A549 (cell line): ENCODE data around the gene CACNG6. TPM values are rescaled to one million over a fixed set of nuclear protein-coding genes. Genes with fewer than 3 reads are reported as not detected.

ENCODE experiments used
- ATAC-seq, 2 experiments: fragments of 200-7000 bp in 1 of 2; fragments of >200 bp in 1 of 2; cut with Nextera tagmentation in 1 of 2; cut with Tn5 transposase in 1 of 2; 3 replicates each; pipeline versions ENCODE4 v1.8.0 to v1.9.1; 2018 to 2020; ENCODE audit warnings: mild to moderate bottlenecking in 1 of 2, moderate library complexity in 1 of 2
- CTCF ChIA-PET: fragments of 300-600 bp; sonication (Branson Sonifier 250); formaldehyde crosslinking; extraction: SDS; loops from one replicate; lab custom pipeline; 2021; ENCODE audit warnings: antibody characterized with exemption, inconsistent platforms; lab: Yijun Ruan, JAX
- POLR2A ChIA-PET: fragments of 350-600 bp; formaldehyde crosslinking; extraction: SDS; loops from one replicate; lab custom pipeline; 2021; ENCODE audit warnings: antibody characterized with exemption, inconsistent platforms; lab: Yijun Ruan, JAX
- DNase-seq, 2 experiments: peaks; one replicate each; pipeline versions ENCODE4 v3.0.0 to v3.0.0-alpha.2; 2011 to 2016; ENCODE audit warnings: low read depth in 1 of 2, low spot score in 1 of 2
- FAIRE-seq: peaks from 2 replicates; lab custom pipeline; 2011; peaks lifted over from hg19 to GRCh38; lab: Jason Lieb, UNC
- H3K27ac ChIP-seq, 2 experiments: fragments of >200 bp; sonication (Bioruptor Twin); formaldehyde crosslinking; 3 replicates each; pipeline ENCODE4 v1.5.1; 2016 to 2017
- H3K4me1 ChIP-seq: fragments of >200 bp; sonication (Bioruptor Twin); formaldehyde crosslinking; 3 replicates; pipeline ENCODE4 v1.6.1; 2016
- H3K4me2 ChIP-seq: fragments of >200 bp; sonication (Bioruptor Twin); formaldehyde crosslinking; 3 replicates; pipeline ENCODE4 v1.6.1; 2016
- H3K4me3 ChIP-seq: fragments of >200 bp; sonication (Bioruptor Twin); formaldehyde crosslinking; 3 replicates; pipeline ENCODE4 v1.5.1; 2016
- H3K9me3 ChIP-seq: fragments of >200 bp; sonication (Bioruptor Twin); formaldehyde crosslinking; 3 replicates; pipeline ENCODE4 v1.6.1; 2016
- CHD4 ChIP-seq: fragments of 200-600 bp; sonication (generic); IDR thresholded peaks from 2 replicates; pipeline ENCODE4 v1.6.1; 2016; ENCODE audit warnings: antibody characterized with exemption, mild to moderate bottlenecking, borderline replicate concordance
- E2F6 ChIP-seq: IDR thresholded peaks from 2 replicates; pipeline ENCODE4 v1.6.1; 2012; ENCODE audit warnings: low read depth, borderline replicate concordance
- EP300 ChIP-seq, 2 experiments: fragments of >200 bp; sonication (Bioruptor Twin); formaldehyde crosslinking; IDR thresholded peaks; 2 replicates in 1 of 2; 3 replicates in 1 of 2; pipeline ENCODE4 v1.6.1; 2016 to 2017
- ESRRA ChIP-seq: fragments of 150-350 bp; IDR thresholded peaks from 2 replicates; pipeline ENCODE4 v1.6.1; 2014; ENCODE audit warnings: mild to moderate bottlenecking, low read length, borderline replicate concordance
- HDAC2 ChIP-seq: fragments of 200-600 bp; sonication (generic); IDR thresholded peaks from 2 replicates; pipeline ENCODE4 v1.6.1; 2016
- HMGXB4 ChIP-seq: fragments of 250-450 bp; sonication (Bioruptor Pico); IDR thresholded peaks from 2 replicates; pipeline ENCODE4 v1.5.0; 2021; ENCODE audit warnings: mild to moderate bottlenecking, moderate library complexity, borderline replicate concordance
- HOXA7 ChIP-seq: fragments of 250-450 bp; sonication (Bioruptor Pico); IDR thresholded peaks from 2 replicates; pipeline ENCODE4 v1.5.0; 2020; ENCODE audit warnings: mild to moderate bottlenecking, moderate library complexity
- HOXB13 ChIP-seq: fragments of 250-450 bp; sonication (Bioruptor Pico); IDR thresholded peaks from 2 replicates; pipeline ENCODE4 v1.5.0; 2020; ENCODE audit warnings: low read depth, mild to moderate bottlenecking, moderate library complexity
- JUN ChIP-seq, 2 experiments: fragments of >200 bp; sonication (Bioruptor Twin); formaldehyde crosslinking; IDR thresholded peaks; 2 replicates in 1 of 2; 3 replicates in 1 of 2; pipeline ENCODE4 v1.6.1; 2016 to 2017
- KDM1A ChIP-seq: fragments of 200-600 bp; sonication (generic); IDR thresholded peaks from 2 replicates; pipeline ENCODE4 v1.6.1; 2016; ENCODE audit warnings: low read depth, mild to moderate bottlenecking
- MAZ ChIP-seq: fragments of 150-350 bp; IDR thresholded peaks from 2 replicates; pipeline ENCODE4 v1.6.1; 2014; ENCODE audit warnings: antibody characterized with exemption, low read depth, low read length, borderline replicate concordance
- PBX3 ChIP-seq: IDR thresholded peaks from 2 replicates; pipeline ENCODE4 v1.6.1; 2012
- PHF8 ChIP-seq: fragments of 200-600 bp; sonication (generic); IDR thresholded peaks from 2 replicates; pipeline ENCODE4 v1.6.1; 2016; ENCODE audit warnings: low read depth, mild to moderate bottlenecking, antibody characterized with exemption, moderate library complexity, borderline replicate concordance
- POLR2A ChIP-seq: IDR thresholded peaks from 2 replicates; pipeline ENCODE4 v1.6.1; 2012; ENCODE audit warnings: mild to moderate bottlenecking, low read length
- SMC3 ChIP-seq: fragments of >200 bp; sonication (Bioruptor Twin); formaldehyde crosslinking; IDR thresholded peaks from 3 replicates; pipeline ENCODE4 v1.6.1; 2018; ENCODE audit warnings: inconsistent platforms
- TP53 ChIP-seq: fragments of 250-450 bp; sonication (Bioruptor Pico); IDR thresholded peaks from 2 replicates; pipeline ENCODE4 v1.5.0; 2021; ENCODE audit warnings: mild to moderate bottlenecking, moderate library complexity
- ZSCAN20 ChIP-seq: fragments of 250-450 bp; sonication (Bioruptor Pico); IDR thresholded peaks from 2 replicates; pipeline ENCODE4 v1.8.0; 2022; ENCODE audit warnings: mild to moderate bottlenecking, moderate library complexity
- WGBS: methylation state at CpG from one replicate; pipeline ENCODE4 v1.1.6; 2017; ENCODE audit errors: missing lambda C conversion rate; 5-methylcytosine and 5-hydroxymethylcytosine counted together
- polyA plus RNA-seq, 4 experiments: library from polyadenylated mRNA; depleted of rRNA in 3 of 4; stranded (reverse); fragments of >200 nt; fragmentation: RNase III in 1 of 4; extraction: RNeasy Plus Mini Kit Qiagen cat#74134 plus additional on column Dnase treatment in 1 of 4; gene quantifications; 2 replicates in 3 of 4; 3 replicates in 1 of 4; pipeline ENCODE4 v1.2.3, GENCODE V29; 2011 to 2017

The CACNG6 gene
- polyA plus RNA-seq, 2 of the 4 experiments (the other 2 are of a cell fraction) = 7.3 to 16.2 TPM

GRCh38 chr19:53982611-53983010, 8.8 kb upstream of the CACNG6 start:
- peak overlapping the region; percentile 69 for H3K4me3 ChIP-seq

GRCh38 chr19:53983457-53984289, 7.8 kb upstream of the CACNG6 start:
- POLR2A ChIA-PET = no interaction called here
- no peak for FAIRE-seq
- CTCF ChIA-PET = interaction anchor here (0.6 to 2.8 kb wide), 3 partner anchors 41 to 141 kb away, joined by 3 to 22 read pairs (median 3); no protein-coding TSS in a partner anchor
- WGBS = 92% methylated on average over 24 of the region's 24 CpGs
- no peak overlapping the region for H3K4me3 ChIP-seq
- H3K27ac ChIP-seq = peak overlapping the region in 1 of 2 experiments; percentile 97; a peak in 3 of 6 replicates
- TF ChIP-seq ZSCAN20 (CRISPR knock-in tag) (no peak), POLR2A (peak; percentile 4; the same call in 1 of the 2 replicates), PHF8 (no peak), E2F6 (no peak), HMGXB4 (no peak), TP53 (peak; percentile 60; the same call in 1 of the 2 replicates), PBX3 (0 out of 2 replicates have a peak, but pooled peaks have one; percentile 60), HDAC2 (no peak; the same call in 1 of the 2 replicates), HOXA7 (peak; percentile 67; the same call in 1 of the 2 replicates), CHD4 (0 out of 2 replicates have a peak, but pooled peaks have one; percentile 41), ESRRA (no peak), KDM1A (peak; percentile 70; the same call in 1 of the 2 replicates), HOXB13 (CRISPR knock-in tag) (no peak)
- H3K9me3 ChIP-seq = no peaks in the 10 kb centered on the region
- DNase-seq = no peak
- H3K4me1 ChIP-seq = peaks cover 22% of the 10 kb centered on the region
- H3K4me2 ChIP-seq = peak overlapping the region; percentile 84
- no peak for ATAC-seq

More at GRCh38 chr19:53982611-53983010, 8.8 kb upstream of the CACNG6 start:
- ATAC-seq = no peak
- H3K9me3 ChIP-seq = no peaks in the 10 kb centered on the region
- DNase-seq = peak; percentile 64 to 79
- no CpG with 5 or more reads among the region's 61 CpGs for WGBS
- FAIRE-seq = no peak
- TF ChIP-seq MAZ = no peak
- TF ChIP-seq JUN (IDR thresholded peaks at IDR 0.05) = 0 out of 5 replicates have a peak, but pooled peaks of 1 of the 2 experiments have one; percentile 50
- TF ChIP-seq SMC3 = peak; percentile 32; the same call in 2 of the 3 replicates
- CTCF ChIA-PET = interaction anchor here (0.6 to 3.1 kb wide), 3 partner anchors 41 to 114 kb away, joined by 3 to 59 read pairs (median 14); no protein-coding TSS in a partner anchor
- H3K27ac ChIP-seq = peak overlapping the region; percentile 84 to 97
- POLR2A ChIA-PET = no interaction called here
- peaks cover 22% of the 10 kb centered on the region for H3K4me1 ChIP-seq
- H3K4me2 ChIP-seq = peak overlapping the region; percentile 84

GRCh38 chr19:53985863-53986262, 5.6 kb upstream of the CACNG6 start:
- DNase-seq = no peak
- no peak for ATAC-seq
- TF ChIP-seq PBX3 = peak; percentile 13; the same call in 1 of the 2 replicates
- TF ChIP-seq EP300 (IDR thresholded peaks at IDR 0.05) = no peak
- POLR2A ChIA-PET = no interaction called here
- 86% methylated on average over 6 of the region's 6 CpGs for WGBS
- FAIRE-seq = no peak
- peak overlapping the region in 1 of 2 experiments; percentile 97; a peak in 4 of 6 replicates for H3K27ac ChIP-seq
- H3K4me2 ChIP-seq = no peak overlapping the region
- H3K9me3 ChIP-seq = no peaks in the 10 kb centered on the region
- H3K4me3 ChIP-seq = no peak overlapping the region
- peaks cover 44% of the 10 kb centered on the region for H3K4me1 ChIP-seq
- CTCF ChIA-PET = interaction anchor here (2.8 kb wide), 1 partner anchor 38 kb away, joined by 22 read pairs; no protein-coding TSS in a partner anchor
